SHP77 (cell line): ENCODE data around the gene CTRB1.
"Not testable (repeated sequence)": the region's sequence is repeated elsewhere in the genome, so short reads cannot be mapped to it uniquely, and the experiment has no call there.

Experiments
- DNase-seq, 2 experiments: peaks; one replicate each; lab custom pipeline; 2025; lab: John Stamatoyannopoulos, UW

The CTRB1 gene

GRCh38 chr16:75271441-75272096 lies 52.8 kb downstream of the CTRB1 start:
- no peak for DNase-seq

GRCh38 chr16:75272097-75272551 lies 53.3 kb downstream of the CTRB1 start:
- no peak for DNase-seq

GRCh38 chr16:75272629-75273028 lies 53.8 kb downstream of the CTRB1 start:
- DNase-seq = not testable (repeated sequence)

GRCh38 chr16:75273054-75273925 lies 54.5 kb downstream of the CTRB1 start:
- no peak for DNase-seq
